NCI-H2227 (cell line): ENCODE results near the gene ABR.
"Not testable (repeated sequence)": the region's sequence is repeated elsewhere in the genome, so short reads cannot be mapped to it uniquely, and the experiment has no call there.

ENCODE experiments used
- DNase-seq: peaks from one replicate; lab custom pipeline; 2025; ENCODE audit not compliant: unreplicated experiment; lab: John Stamatoyannopoulos, UW

The ABR gene

GRCh38 chr17:1097972-1098744 lies 81.6 kb downstream of the ABR start:
- DNase-seq, result not testable (repeated sequence)

GRCh38 chr17:1096215-1096614 lies 83.6 kb downstream of the ABR start:
- no peak for DNase-seq

- no peak for DNase-seq
These were observed 84.0 kb downstream of the ABR start for GRCh38 chr17:1095853-1096173.

- DNase-seq, result no peak
These were observed 84.5 kb downstream of the ABR start for GRCh38 chr17:1095090-1095852.

- no peak for DNase-seq
These were observed 85.2 kb downstream of the ABR start for GRCh38 chr17:1094591-1094990.

GRCh38 chr17:1091900-1092299 lies 87.9 kb downstream of the ABR start:
- DNase-seq, result no peak

GRCh38 chr17:1091190-1091534 lies 88.6 kb downstream of the ABR start:
- DNase-seq, result no peak

GRCh38 chr17:1090465-1091189 lies 89.2 kb downstream of the ABR start:
- DNase-seq, result no peak

- no peak for DNase-seq
These were observed 89.9 kb downstream of the ABR start for GRCh38 chr17:1089915-1090314.

GRCh38 chr17:1087381-1088241 lies 92.2 kb downstream of the ABR start:
- peak; percentile 41 for DNase-seq

- DNase-seq, result peak; percentile 59
These were observed 96.2 kb downstream of the ABR start for GRCh38 chr17:1083451-1084187.

GRCh38 chr17:1082579-1082978 lies 97.2 kb downstream of the ABR start:
- no peak for DNase-seq

GRCh38 chr17:1078831-1079561 lies 100.8 kb downstream of the ABR start:
- peak; percentile 44 for DNase-seq

- DNase-seq, result peak; percentile 9
These were observed 101.6 kb downstream of the ABR start for GRCh38 chr17:1077986-1078711.

- no peak for DNase-seq
These were observed 102.2 kb downstream of the ABR start for GRCh38 chr17:1077581-1077985.

GRCh38 chr17:1076982-1077302 lies 102.8 kb downstream of the ABR start:
- no peak for DNase-seq

GRCh38 chr17:1076299-1076981 lies 103.3 kb downstream of the ABR start:
- no peak for DNase-seq

GRCh38 chr17:1074886-1075605 lies 104.7 kb downstream of the ABR start:
- peak; percentile 20 for DNase-seq
